ENCODE measurements around the gene SCN3A.

Gene SCN3A

GRCh38 chr2:165074884-165075283, 129.0 kb downstream of the SCN3A start:
- Histone ChIP-seq H4K20me1 (ENCODE audit: insufficient read depth, low read length) (no peaks in the 10 kb centered on the region), H3K79me2 (ENCODE audit: insufficient read depth, low read length) (no peaks in the 10 kb centered on the region), H3K9me3 (ENCODE audit: insufficient read depth, low read length, severe bottlenecking) (peaks cover 23% of the 10 kb centered on the region), H3K4me1 (ENCODE audit: insufficient read depth, low read length) (no peaks in the 10 kb centered on the region), H3K4me3 (ENCODE audit: low read depth in 1 of 2, low read length in 2 of 2) (no peak overlapping the region), H3K9ac (ENCODE audit: low read depth, low read length) (no peak overlapping the region), H3K27ac (ENCODE audit: low read length) (no peak overlapping the region), H3K4me2 (ENCODE audit: insufficient read depth, low read length) (no peak overlapping the region), H2AFZ (ENCODE audit: low read depth, low read length) (no peak overlapping the region), H3K27me3 (ENCODE audit: insufficient read depth, low read length, poor library complexity) (no peaks in the 10 kb centered on the region), H3K36me3 (ENCODE audit: insufficient read depth, low read length) (no peaks in the 10 kb centered on the region)
- DNase-seq, result peak; percentile 26
- TF ChIP-seq EZH2 (IDR thresholded peaks at IDR 0.05; ENCODE audit: borderline replicate concordance, low read depth, low read length, severe bottlenecking), result no peak
- TF ChIP-seq, protein P1, sequence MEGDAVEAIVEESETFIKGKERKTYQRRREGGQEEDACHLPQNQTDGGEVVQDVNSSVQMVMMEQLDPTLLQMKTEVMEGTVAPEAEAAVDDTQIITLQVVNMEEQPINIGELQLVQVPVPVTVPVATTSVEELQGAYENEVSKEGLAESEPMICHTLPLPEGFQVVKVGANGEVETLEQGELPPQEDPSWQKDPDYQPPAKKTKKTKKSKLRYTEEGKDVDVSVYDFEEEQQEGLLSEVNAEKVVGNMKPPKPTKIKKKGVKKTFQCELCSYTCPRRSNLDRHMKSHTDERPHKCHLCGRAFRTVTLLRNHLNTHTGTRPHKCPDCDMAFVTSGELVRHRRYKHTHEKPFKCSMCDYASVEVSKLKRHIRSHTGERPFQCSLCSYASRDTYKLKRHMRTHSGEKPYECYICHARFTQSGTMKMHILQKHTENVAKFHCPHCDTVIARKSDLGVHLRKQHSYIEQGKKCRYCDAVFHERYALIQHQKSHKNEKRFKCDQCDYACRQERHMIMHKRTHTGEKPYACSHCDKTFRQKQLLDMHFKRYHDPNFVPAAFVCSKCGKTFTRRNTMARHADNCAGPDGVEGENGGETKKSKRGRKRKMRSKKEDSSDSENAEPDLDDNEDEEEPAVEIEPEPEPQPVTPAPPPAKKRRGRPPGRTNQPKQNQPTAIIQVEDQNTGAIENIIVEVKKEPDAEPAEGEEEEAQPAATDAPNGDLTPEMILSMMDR (IDR thresholded peaks at IDR 0.05; ENCODE audit: borderline replicate concordance, extremely low read depth, low read length, poor library complexity, severe bottlenecking), result no peak
- ATAC-seq (ENCODE audit: insufficient read depth, low read depth), result no peak

DNA sequence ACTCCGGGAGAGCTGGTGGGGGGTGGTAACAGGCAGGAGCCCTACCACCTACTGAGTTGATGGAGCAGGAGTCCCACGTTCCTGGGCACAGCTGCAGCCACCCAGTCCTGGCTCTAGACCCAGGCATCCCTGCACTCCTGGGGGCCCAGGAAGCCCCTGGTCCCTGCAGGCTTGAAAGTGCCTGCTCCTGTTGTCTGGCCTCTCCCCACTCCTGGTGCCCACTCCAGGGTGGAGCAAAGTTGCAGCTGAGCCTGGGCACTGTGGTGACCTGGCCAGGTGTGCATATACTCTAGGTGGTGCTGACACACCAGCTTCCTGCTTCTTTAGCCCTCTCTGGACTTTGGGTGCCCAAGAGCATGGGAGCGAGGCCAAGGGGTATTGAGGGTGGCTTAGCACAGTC, 129.5 kb downstream of the SCN3A start:
- Histone ChIP-seq H3K79me2 (ENCODE audit: insufficient read depth, low read length) (no peaks in the 10 kb centered on the region), H3K9me3 (ENCODE audit: insufficient read depth, low read length, severe bottlenecking) (peaks cover 23% of the 10 kb centered on the region), H3K27ac (ENCODE audit: low read length) (no peak overlapping the region), H3K9ac (ENCODE audit: low read depth, low read length) (no peak overlapping the region), H2AFZ (ENCODE audit: low read depth, low read length) (no peak overlapping the region), H4K20me1 (ENCODE audit: insufficient read depth, low read length) (no peaks in the 10 kb centered on the region), H3K4me1 (ENCODE audit: insufficient read depth, low read length) (peaks cover 3% of the 10 kb centered on the region), H3K27me3 (ENCODE audit: insufficient read depth, low read length, poor library complexity) (no peaks in the 10 kb centered on the region), H3K4me3 (ENCODE audit: low read depth in 1 of 2, low read length in 2 of 2) (no peak overlapping the region), H3K36me3 (ENCODE audit: insufficient read depth, low read length) (no peaks in the 10 kb centered on the region), H3K4me2 (ENCODE audit: insufficient read depth, low read length) (no peak overlapping the region)
- DNase-seq (no peak), ATAC-seq (ENCODE audit: insufficient read depth, low read depth) (no peak)
- TF ChIP-seq, protein P1 (IDR thresholded peaks at IDR 0.05; ENCODE audit: borderline replicate concordance, extremely low read depth, low read length, poor library complexity, severe bottlenecking), result no peak
- TF ChIP-seq EZH2 (IDR thresholded peaks at IDR 0.05; ENCODE audit: borderline replicate concordance, low read depth, low read length, severe bottlenecking), result no peak

DNA sequence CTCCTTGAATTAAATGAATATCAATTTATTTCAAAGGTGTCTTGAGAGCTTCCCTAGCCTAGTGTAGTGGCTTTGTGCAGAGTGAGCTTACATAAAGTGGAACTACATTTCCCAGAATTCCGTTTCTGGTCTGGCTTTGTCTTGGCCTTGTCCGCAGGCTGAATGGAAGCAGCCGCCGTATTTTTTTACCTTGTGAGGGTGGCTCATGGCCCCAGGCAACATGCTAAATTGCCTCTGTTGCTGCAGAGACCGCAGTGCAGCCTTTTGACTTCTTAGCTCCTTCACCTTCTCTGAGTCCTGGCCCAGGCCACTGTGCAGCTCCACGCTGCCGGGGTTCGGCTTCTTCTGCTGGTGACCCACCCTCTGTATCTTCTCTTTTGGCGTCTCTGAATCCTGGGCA, 133.8 kb downstream of the SCN3A start:
- Histone ChIP-seq H3K4me1 (ENCODE audit: insufficient read depth, low read length) (peaks cover 21% of the 10 kb centered on the region), H3K79me2 (ENCODE audit: insufficient read depth, low read length) (no peaks in the 10 kb centered on the region), H4K20me1 (ENCODE audit: insufficient read depth, low read length) (no peaks in the 10 kb centered on the region), H3K9ac (ENCODE audit: low read depth, low read length) (no peak overlapping the region), H3K4me2 (ENCODE audit: insufficient read depth, low read length) (no peak overlapping the region), H3K27me3 (ENCODE audit: insufficient read depth, low read length, poor library complexity) (no peaks in the 10 kb centered on the region), H2AFZ (ENCODE audit: low read depth, low read length) (peak overlapping the region; percentile 37; the same call in 1 of the 2 replicates), H3K36me3 (ENCODE audit: insufficient read depth, low read length) (no peaks in the 10 kb centered on the region), H3K9me3 (ENCODE audit: insufficient read depth, low read length, severe bottlenecking) (peaks cover 16% of the 10 kb centered on the region), H3K27ac (ENCODE audit: low read length) (no peak overlapping the region), H3K4me3 (ENCODE audit: low read depth in 1 of 2, low read length in 2 of 2) (no peak overlapping the region)
- no peak for DNase-seq
- ATAC-seq (ENCODE audit: insufficient read depth, low read depth), result no peak
- TF ChIP-seq EZH2 (IDR thresholded peaks at IDR 0.05; ENCODE audit: borderline replicate concordance, low read depth, low read length, severe bottlenecking), result no peak
- TF ChIP-seq, protein P1 (IDR thresholded peaks at IDR 0.05; ENCODE audit: borderline replicate concordance, extremely low read depth, low read length, poor library complexity, severe bottlenecking), result no peak

DNA sequence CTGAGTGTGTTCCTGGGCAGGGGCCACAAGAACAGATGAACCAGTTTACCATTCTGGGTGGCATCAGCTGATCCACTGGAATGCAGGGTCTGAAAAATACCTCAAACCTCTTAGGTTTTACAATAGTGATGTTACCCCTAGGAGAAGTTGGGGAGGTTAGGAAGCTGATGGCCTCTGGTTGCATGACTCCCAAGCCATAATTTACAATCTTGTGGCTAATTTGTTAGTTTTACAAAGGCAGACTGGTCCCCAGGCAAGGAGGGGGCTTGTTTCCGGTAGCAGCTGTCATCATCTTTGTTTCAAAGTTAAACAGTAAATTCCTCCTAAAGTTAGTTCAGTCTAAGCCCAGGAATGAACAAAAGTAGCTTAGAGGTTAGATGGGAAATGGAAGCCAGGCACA, 134.7 kb downstream of the SCN3A start:
- H3K4me3 ChIP-seq (ENCODE audit: low read depth in 1 of 2, low read length in 2 of 2), result no peak overlapping the region
- no peaks in the 10 kb centered on the region for H3K79me2 ChIP-seq (ENCODE audit: insufficient read depth, low read length)
- peaks cover 6% of the 10 kb centered on the region for H3K9me3 ChIP-seq (ENCODE audit: insufficient read depth, low read length, severe bottlenecking)
- H3K4me1 ChIP-seq (ENCODE audit: insufficient read depth, low read length), result peaks cover 21% of the 10 kb centered on the region
- no peaks in the 10 kb centered on the region for H3K36me3 ChIP-seq (ENCODE audit: insufficient read depth, low read length)
- H3K4me2 ChIP-seq (ENCODE audit: insufficient read depth, low read length), result no peak overlapping the region; the same call in 1 of the 2 replicates
- H4K20me1 ChIP-seq (ENCODE audit: insufficient read depth, low read length), result no peaks in the 10 kb centered on the region
- ATAC-seq (ENCODE audit: insufficient read depth, low read depth) (no peak), DNase-seq (no peak)
- peak overlapping the region; percentile 61; the same call in 1 of the 2 replicates for H3K27ac ChIP-seq (ENCODE audit: low read length)
- peak overlapping the region; percentile 51; the same call in 1 of the 2 replicates for H2AFZ ChIP-seq (ENCODE audit: low read depth, low read length)
- no peak overlapping the region for H3K9ac ChIP-seq (ENCODE audit: low read depth, low read length)
- H3K27me3 ChIP-seq (ENCODE audit: insufficient read depth, low read length, poor library complexity), result no peaks in the 10 kb centered on the region
- TF ChIP-seq EZH2 (IDR thresholded peaks at IDR 0.05; ENCODE audit: borderline replicate concordance, low read depth, low read length, severe bottlenecking), result no peak
- TF ChIP-seq, protein P1 (IDR thresholded peaks at IDR 0.05; ENCODE audit: borderline replicate concordance, extremely low read depth, low read length, poor library complexity, severe bottlenecking), result no peak

All from DND-41 (cell line).